GM18505 (cell line): ENCODE measurements around the gene MAGEC1.
"Not testable (repeated sequence)": the region's sequence is repeated elsewhere in the genome, so short reads cannot be mapped to it uniquely, and the experiment has no call there.

Experiments used
- ATAC-seq: cut with Tn5 transposase; IDR thresholded peaks from one replicate; pipeline ENCODE4 v1.9.1; 2021; ENCODE audit not compliant: unreplicated experiment
- POLR2A ChIP-seq: IDR thresholded peaks from 4 replicates; pipeline ENCODE4 v1.6.1; 2011; ENCODE audit warnings: borderline replicate concordance; ENCODE audit not compliant: insufficient read depth, insufficient read length; ENCODE audit errors: extremely low read depth

MAGEC1 gene

GRCh38 chrX:141903400-141904155 is at the start of gene MAGEC1:
Gene MAGEC1, plus strand, starts transcription at chrX:141903894. Its CDS starts 1,179 bp downstream, at chrX:141905073.
- ATAC-seq = no peak
- no peak for TF ChIP-seq POLR2A

DNA sequence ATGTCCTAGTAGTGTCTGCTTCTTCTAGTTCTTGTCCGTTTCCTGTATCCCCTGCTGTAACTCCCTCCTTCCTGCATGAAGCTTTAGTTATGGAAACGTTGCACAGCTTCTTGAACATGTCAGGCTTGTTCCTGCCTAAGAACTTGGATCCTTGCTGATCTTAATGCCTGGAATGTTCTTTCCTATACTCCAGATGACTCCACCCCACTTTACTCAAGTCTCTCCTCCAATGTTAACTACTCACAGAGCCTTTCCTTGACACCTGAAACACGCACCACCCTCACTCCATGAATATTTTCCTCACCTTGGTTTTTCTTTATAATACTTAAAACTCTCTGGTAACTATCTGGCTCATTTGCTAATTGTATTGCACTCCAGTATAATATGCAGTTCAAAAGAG is 46.2 kb upstream of the MAGEC1 start:
- no peak for ATAC-seq
- no peak for TF ChIP-seq POLR2A

GRCh38 chrX:141879616-141880015 is 24.1 kb upstream of the MAGEC1 start:
- no peak for TF ChIP-seq POLR2A
- ATAC-seq = no peak

DNA sequence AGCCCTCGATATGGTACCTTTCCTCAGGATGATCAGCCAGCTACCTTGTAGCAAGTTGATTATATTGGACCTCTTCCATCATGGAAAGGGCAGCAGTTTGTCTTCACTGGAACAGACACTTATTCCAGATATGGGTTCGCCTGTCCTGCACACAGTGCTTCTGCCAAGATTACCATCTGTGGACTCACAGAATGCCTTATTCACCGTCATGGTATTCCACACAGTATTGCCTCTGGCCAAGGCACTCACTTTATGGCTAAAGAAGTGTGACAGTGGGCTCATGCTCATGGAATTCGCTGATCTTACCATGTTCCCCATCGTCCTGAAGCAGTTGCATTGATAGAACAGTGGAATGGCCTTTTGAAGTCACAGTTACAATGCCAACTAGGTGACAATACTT is 14.9 kb upstream of the MAGEC1 start:
- not testable (repeated sequence) for ATAC-seq

DNA sequence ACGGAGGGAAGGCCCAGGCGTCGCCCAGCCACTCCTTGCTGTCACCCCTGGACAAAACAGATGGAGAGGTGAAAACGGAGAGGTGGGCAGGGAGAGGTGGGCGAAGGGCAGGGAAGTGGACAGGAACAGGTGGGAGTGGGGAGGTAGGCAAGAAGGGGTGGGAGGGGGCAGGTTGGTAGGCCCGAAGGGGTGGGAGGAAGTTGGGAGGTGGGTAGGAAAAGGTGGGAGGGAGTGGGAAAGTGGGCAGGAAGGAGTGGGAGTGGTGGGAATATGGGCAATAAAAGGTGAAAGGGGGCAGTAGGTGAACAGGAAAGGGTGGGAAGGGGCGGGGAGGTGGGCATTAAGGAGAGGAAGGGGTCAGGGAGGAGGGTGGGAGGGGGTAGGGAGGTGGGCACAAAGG is 9.0 kb upstream of the MAGEC1 start:
- ATAC-seq = no peak
- TF ChIP-seq POLR2A = no peak

GRCh38 chrX:141897690-141898089 is 6.0 kb upstream of the MAGEC1 start:
- ATAC-seq = no peak
- TF ChIP-seq POLR2A = no peak

DNA sequence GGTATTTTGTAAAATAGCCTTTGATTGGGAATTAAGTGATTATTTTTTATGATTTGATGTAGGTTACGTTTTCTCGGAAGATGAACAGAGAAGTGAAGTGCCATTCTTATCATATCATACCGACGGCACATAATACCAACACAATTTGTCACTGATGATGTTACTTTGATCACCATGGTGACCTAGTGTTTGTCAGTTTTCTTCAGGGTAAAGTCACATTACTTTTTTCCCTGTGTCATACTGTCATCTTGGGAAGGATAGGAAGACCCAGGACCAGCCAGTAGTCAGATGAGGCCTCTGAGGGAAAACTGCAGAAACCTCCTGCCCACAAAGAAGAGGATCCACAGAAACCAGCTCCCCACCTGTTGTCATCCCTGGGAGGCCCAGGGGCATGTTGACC is 1.3 kb upstream of the MAGEC1 start:
- no peak for TF ChIP-seq POLR2A
- ATAC-seq = no peak

DNA sequence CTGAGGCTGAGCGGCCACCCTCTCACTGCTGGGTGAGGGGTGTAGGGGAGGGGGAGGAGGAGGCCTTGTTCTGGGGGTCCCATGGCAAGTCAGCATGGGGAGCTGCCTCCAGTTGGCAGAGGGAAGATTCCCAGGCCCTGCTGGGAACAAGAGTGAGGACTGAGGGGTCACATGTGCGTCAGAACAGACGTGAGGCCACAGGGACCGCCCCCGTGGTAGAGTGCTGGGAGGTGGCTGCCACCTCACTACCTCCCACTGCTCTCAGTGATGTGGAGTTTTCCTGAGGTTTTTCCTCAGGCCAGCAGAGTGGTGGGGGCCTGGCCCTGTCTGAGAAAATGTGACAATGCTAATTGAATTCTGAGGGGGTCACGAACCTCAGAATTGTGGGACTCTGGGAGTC is 568 bp downstream of the MAGEC1 start:
- no peak for ATAC-seq
- TF ChIP-seq POLR2A = no peak

DNA sequence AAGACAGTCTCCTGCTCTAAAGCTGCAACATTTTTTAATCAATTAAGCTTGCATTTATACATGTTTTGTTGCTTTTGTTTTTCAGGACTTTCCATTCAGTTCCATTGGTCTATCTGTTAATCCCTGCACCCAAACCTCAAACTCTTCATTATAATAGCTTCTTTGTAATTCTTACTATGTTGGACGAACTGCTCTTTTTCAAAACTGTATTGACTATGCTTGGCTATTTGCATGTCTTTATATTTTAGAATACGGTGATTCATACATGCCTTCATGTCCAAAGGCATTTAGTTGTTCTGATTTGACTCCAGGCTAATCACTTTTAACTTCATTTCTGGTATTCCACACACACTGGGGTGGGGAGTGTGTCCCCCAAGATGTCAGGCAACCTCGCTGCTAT is 14.1 kb downstream of the MAGEC1 start:
- ATAC-seq = no peak
- TF ChIP-seq POLR2A = no peak

- no peak for TF ChIP-seq POLR2A
- no peak for ATAC-seq
These were observed 20.6 kb downstream of the MAGEC1 start for GRCh38 chrX:141924293-141924692.

DNA sequence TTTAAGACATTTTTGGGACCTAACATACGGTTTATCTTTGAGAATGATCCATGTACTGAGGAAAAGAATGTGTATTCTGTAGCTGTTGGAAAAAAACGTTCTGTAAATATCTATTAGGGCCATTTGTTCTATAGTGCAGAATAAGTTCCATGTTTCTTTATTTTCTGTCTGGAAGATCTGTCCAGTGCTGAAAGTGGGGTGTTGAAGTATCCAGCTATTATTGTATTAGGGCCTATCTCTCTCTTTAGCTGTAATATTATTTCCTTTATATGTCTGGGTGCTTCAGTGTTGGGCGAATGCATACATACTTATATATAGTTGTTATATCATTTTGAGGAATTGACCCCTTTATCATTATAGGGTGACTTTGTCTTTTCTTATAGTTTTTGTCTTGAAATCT is 24.7 kb downstream of the MAGEC1 start:
- no peak for TF ChIP-seq POLR2A
- ATAC-seq = no peak

DNA sequence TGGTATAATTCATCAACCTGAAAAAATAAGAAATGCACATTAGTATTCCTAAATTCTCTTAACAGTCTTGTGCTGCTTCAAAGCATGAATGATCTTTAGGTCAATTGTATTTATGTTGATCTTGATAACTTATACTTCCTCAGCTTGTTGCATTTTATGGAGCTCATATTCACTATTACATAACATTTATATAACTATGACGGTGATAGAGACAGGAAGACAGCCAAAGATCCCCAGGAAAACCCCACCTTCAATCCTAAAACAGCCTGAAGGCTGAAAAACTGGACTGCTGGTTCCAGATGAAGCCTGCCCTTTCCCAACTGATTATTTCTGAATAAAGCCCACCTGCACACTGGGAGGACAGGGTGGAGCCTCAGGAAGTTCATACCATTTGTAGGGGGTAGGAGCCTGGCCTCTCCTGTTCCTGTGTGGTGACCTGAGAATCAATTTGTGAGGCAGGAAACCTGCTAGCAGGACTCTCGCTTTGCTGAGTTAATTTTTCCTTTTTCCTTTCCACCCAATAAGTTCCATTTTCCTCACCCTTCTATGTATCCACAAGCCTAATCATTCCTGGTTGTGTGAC is 30.5 kb downstream of the MAGEC1 start:
- no peak for ATAC-seq
- no peak for TF ChIP-seq POLR2A

DNA sequence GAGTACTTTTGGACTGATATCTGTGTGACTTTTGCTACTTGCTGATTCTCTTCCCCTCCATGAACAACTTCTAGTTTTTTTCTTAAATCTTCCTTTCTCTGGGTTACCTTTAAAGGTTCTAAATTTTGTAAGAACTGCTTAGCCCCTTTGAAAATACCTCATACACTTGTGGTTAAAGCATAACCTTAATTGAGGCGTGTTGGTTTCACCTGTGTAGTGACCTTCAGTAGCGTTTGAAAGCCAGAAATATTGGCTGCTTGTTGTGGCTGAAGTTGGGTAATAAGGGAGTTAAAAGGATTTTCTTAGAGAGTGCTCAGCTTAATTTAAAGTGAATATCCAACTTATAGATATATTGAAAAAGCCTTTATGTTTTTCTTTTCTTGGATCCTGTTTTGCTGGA is 32.0 kb downstream of the MAGEC1 start:
- ATAC-seq = no peak
- no peak for TF ChIP-seq POLR2A

DNA sequence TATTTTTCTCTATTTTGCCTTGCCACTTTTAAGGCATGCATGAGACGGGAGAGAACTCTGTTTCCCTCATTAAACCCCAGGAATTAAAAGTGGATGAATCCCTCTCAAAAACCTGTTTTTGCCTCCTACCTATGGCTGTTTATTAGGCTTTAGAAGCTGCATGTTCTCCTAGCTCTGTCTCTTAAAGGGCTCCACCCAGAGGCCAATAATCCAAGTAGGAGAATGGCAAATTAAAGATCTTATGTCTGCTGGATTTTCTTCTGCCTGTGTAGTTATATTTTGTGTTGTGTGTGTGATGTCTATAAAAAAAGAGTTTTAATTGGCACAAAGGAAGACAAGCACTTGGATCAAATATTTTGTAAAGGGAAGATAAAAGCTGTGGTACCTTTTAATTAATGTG is 32.4 kb downstream of the MAGEC1 start:
- ATAC-seq = no peak
- no peak for TF ChIP-seq POLR2A
